Adrenal gland (tissue), 12 donors: ENCODE results near the gene HSD11B2. TPM values are rescaled to one million over a fixed set of nuclear protein-coding genes. Genes with fewer than 3 reads are reported as not detected.

Experiments
- DNase-seq, 7 donors: peaks; one replicate each; pipeline ENCODE4 v3.0.0-alpha.2; 2019 to 2020
- H3K27ac ChIP-seq, 5 donors: fragments of 200-600 bp; sonication (generic) in 4 of 5; 1 replicate in 3 of 5; 2 replicates in 2 of 5; pipeline versions ENCODE4 v1.5.1 to v1.8.0; 2016 to 2020; ENCODE audit warnings: mild to moderate bottlenecking in 1 of 5
- H3K27me3 ChIP-seq: fragments of 200-600 bp; 2 replicates; pipeline ENCODE4 v1.8.0; 2021
- H3K36me3 ChIP-seq, 2 donors: fragments of 200-600 bp; replicated peaks in 1 of 2; 1 replicate in 1 of 2; 2 replicates in 1 of 2; pipeline versions ENCODE4 v1.5.1 to v1.8.0; 2018 to 2022
- H3K4me1 ChIP-seq, 2 donors: fragments of 200-600 bp; replicated peaks in 1 of 2; 1 replicate in 1 of 2; 2 replicates in 1 of 2; pipeline versions ENCODE4 v1.5.1 to v1.8.0; 2018 to 2021
- H3K4me3 ChIP-seq, 4 donors: fragments of 200-600 bp; sonication (generic) in 3 of 4; one replicate each; pipeline ENCODE4 v1.5.1; 2016 to 2018
- H3K9me3 ChIP-seq, 3 donors: fragments of 200-600 bp; sonication (generic) in 1 of 3; replicated peaks in 1 of 3; 1 replicate in 2 of 3; 2 replicates in 1 of 3; pipeline versions ENCODE4 v1.5.1 to v1.8.0; 2016 to 2021
- POLR2A ChIP-seq, 2 donors: fragments of 450-650 bp; IDR thresholded peaks; one replicate each; pipeline ENCODE4 v1.6.1; 2017; ENCODE audit warnings: antibody characterized with exemption in 2 of 2, mild to moderate bottlenecking in 2 of 2, moderate library complexity in 1 of 2
- WGBS, 4 donors: extraction: QIAGEN DNeasy Blood & Tissue Kit in 2 of 4; methylation state at CpG; one replicate each; pipeline versions ENCODE4 v1.1.5 to v1.1.7; 2013 to 2017; 5-methylcytosine and 5-hydroxymethylcytosine counted together
- intact Hi-C, 2 donors: fragments of 100-400 bp; cut with DNase I; formaldehyde crosslinking; loops; one replicate each; pipeline versions ENCODE4 v1.14.1 to v1.15.0; 2022 to 2023
- polyA plus RNA-seq, 3 donors: library from polyadenylated mRNA; stranded (reverse); fragments of 200-250 nt in 2 of 3; fragments of 350-450 nt in 1 of 3; fragmentation: Illumina TruSeq in 1 of 3; extraction: RNeasy Lipid Tissue Mini Kit (QIAGEN cat#74804) in 1 of 3; gene quantifications; one replicate each; pipeline ENCODE4 v1.2.3, GENCODE V29; 2013 to 2014
- small RNA-seq, 2 donors: library from RNA; depleted of rRNA; stranded (forward); fragments of <200 nt; gene quantifications; one replicate each; pipeline ENCODE3, GENCODE V24; 2016
- total RNA-seq, 9 donors: library from RNA; depleted of rRNA in 4 of 9; stranded (reverse); fragments of >200 nt in 4 of 9; fragments of 120-200 nt in 1 of 9; fragmentation: NEBNext Ultra II Directional in 1 of 9; extraction: Animal tissue kit (Norgen Biotek cat#: 25700) in 1 of 9; gene quantifications; one replicate each; pipeline versions ENCODE4 v1.1.0 to v1.2.4, GENCODE V29; 2013 to 2023
- TF ChIP-seq, protein P1 (sequence below), 6 experiments: fragments of 450-650 bp in 4 of 6; fragments of 200-600 bp in 2 of 6; sonication (generic) in 1 of 6; IDR thresholded peaks; 1 replicate in 5 of 6; 2 replicates in 1 of 6; pipeline versions ENCODE4 v1.5.1 to v1.8.0; 2016 to 2021; ENCODE audit warnings: antibody characterized with exemption in 6 of 6, mild to moderate bottlenecking in 2 of 6, moderate library complexity in 1 of 6
- donor health status: healthy with polysubstance abuse.
- donor health status: Bipolar disorder and iron deficiency.
- donor health status: DM: yes; HTN: yes; CAD: no.
- donor health status: DM: no; HTN: no; CAD: no.
- donor health status: DM: no; HTN: no; CAD: no.
- donor health status: DM: yes; HTN: yes; CAD: no.

HSD11B2 gene
- total and polyA plus RNA-seq, 12 donors, result 0.69 to 12.3 (median 4.0) TPM

DNA sequence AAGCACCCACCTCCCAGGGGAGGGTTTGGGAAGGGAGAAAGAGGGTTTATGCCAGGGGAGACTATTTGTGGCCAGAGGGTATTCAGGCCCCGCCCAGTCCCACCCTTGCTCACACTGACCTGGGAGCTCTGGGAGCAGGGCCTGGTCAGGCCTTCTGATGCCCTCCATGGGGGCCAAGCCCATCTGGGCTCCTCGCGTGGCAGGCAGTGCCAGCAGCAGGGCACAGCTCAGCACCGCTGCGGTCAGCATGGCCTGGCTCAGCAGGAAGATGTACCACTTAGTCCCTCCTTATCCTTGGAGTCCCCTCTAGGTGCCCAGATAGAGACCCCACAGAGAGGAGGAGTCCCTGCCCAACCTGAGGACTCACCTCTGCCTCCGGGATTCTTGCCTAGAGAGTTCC is 52.2 kb downstream of the HSD11B2 start, which contains the start of gene AGRP:
TSS of gene AGRP (minus strand) at position 398 of the 400 bp plus-strand sequence. CDS start at position 249, 149 bp downstream.
- peaks cover 0 to 8% of the 10 kb centered on the region in 2 donors for H3K36me3 ChIP-seq
- DNase-seq, result no peak
- intact Hi-C loops, result loop anchor here in 1 of 2 donors (5.0 kb wide), 1 partner anchor 34 kb away; no protein-coding TSS in a partner anchor
- H3K4me3 ChIP-seq, result peak within 1 kb of the TSS in 1 of 4 donors; percentile 19
- peaks cover 32 to 53% of the 10 kb centered on the region in 2 donors for H3K4me1 ChIP-seq
- H3K9me3 ChIP-seq, result no peaks in the 10 kb centered on the region
- H3K27me3 ChIP-seq, result no peaks in the 10 kb centered on the region
- peak within 1 kb of the TSS; percentile 15 to 99 (median 69) for H3K27ac ChIP-seq
- WGBS, 4 donors, result 60 to 86% (median 73%) methylated on average over 1 to 6 of the region's 6 CpGs
- TF ChIP-seq, protein P1, sequence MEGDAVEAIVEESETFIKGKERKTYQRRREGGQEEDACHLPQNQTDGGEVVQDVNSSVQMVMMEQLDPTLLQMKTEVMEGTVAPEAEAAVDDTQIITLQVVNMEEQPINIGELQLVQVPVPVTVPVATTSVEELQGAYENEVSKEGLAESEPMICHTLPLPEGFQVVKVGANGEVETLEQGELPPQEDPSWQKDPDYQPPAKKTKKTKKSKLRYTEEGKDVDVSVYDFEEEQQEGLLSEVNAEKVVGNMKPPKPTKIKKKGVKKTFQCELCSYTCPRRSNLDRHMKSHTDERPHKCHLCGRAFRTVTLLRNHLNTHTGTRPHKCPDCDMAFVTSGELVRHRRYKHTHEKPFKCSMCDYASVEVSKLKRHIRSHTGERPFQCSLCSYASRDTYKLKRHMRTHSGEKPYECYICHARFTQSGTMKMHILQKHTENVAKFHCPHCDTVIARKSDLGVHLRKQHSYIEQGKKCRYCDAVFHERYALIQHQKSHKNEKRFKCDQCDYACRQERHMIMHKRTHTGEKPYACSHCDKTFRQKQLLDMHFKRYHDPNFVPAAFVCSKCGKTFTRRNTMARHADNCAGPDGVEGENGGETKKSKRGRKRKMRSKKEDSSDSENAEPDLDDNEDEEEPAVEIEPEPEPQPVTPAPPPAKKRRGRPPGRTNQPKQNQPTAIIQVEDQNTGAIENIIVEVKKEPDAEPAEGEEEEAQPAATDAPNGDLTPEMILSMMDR (IDR thresholded peaks at IDR 0.05), result no peak
- no peak for TF ChIP-seq POLR2A (IDR thresholded peaks at IDR 0.05)

DNA sequence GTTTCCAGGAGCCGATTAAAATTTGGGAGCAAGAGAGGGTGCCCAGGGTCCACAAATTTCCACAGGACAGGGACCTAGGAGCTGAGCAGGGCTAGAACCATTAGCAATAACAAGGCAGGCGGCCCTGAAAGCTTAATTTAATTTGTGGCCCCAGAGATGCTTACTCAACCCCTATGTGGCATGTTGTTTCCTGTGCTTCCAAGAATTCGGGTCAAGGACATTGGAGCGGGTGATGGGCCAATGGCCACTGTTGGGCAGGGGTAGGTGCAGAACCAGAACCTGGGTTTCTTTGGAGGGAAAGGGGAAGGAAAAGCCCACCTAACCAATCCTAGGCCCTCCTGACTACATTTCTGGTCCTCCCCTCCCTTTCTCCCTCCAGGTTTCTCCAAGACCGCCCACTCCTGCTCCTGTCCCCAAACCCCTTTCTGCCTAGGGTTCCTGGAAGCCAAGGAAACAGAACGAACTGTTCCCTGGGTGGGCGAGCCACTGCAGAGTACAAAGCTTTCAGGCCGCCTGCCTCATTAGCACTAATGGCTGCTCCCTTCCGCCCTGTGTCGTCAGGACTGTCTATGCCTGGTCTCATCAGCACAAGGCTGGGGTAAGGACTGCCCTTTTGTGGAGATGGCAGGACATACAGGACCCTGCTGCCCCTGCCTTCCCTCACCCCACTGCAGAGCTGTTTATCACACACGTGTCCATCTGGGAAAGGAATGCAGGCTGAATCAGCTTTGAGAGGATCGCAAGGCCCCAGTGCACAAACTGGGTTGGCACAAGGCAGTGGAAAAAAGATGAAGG is 53.0 kb downstream of the HSD11B2 start:
- intact Hi-C loops, result loop anchor here in 1 of 2 donors (5.0 kb wide), 1 partner anchor 33 kb away; no protein-coding TSS in a partner anchor
- H3K27ac ChIP-seq, result peak overlapping the region; percentile 15 to 99 (median 57)

DNA sequence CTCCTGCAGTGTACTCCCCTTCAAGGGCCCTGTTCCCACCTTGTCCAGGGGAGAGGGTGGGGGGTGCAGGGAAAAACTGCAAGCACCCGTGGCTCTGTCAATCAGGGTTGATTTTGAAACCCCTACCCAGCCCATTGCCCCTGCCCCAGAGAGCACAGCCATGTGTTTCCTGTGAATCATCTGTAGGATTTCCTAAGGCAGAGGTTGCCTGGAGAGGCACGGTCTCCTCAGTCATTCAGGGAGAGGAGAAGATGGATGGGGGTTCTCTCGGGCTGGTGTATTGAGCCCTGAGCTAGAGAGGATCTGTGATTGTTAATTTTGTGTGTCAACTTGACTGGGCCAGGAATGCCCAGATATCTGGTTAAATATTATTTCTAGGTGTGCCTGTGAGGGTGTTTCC is 55.9 kb downstream of the HSD11B2 start:
- intact Hi-C loops, result no loop called here
- Histone ChIP-seq H3K27me3 (no peaks in the 10 kb centered on the region), H3K27ac (peak overlapping the region in 1 of 5 donors; percentile 29), H3K36me3 (peaks cover 0 to 8% of the 10 kb centered on the region in 2 donors), H3K4me3 (no peak overlapping the region), H3K9me3 (no peaks in the 10 kb centered on the region), H3K4me1 (peaks cover 32 to 58% of the 10 kb centered on the region in 2 donors)
- no peak for DNase-seq
- WGBS, 4 donors, result 59 to 65% (median 61%) methylated on average over 2 to 3 of the region's 3 CpGs
- TF ChIP-seq POLR2A (IDR thresholded peaks at IDR 0.05), result no peak
- TF ChIP-seq, protein P1 (IDR thresholded peaks at IDR 0.05), result no peak

More for the DNA sequence above, 53.0 kb downstream of the HSD11B2 start:
- Histone ChIP-seq H3K4me3 (no peak overlapping the region), H3K4me1 (peaks cover 37 to 54% of the 10 kb centered on the region in 2 donors), H3K36me3 (peaks cover 0 to 8% of the 10 kb centered on the region in 2 donors), H3K9me3 (no peaks in the 10 kb centered on the region), H3K27me3 (no peaks in the 10 kb centered on the region)
- TF ChIP-seq POLR2A (IDR thresholded peaks at IDR 0.05), result no peak
- TF ChIP-seq, protein P1 (IDR thresholded peaks at IDR 0.05), result no peak
- peak in 6 of 7 donors; percentile 52 to 77 (median 58) for DNase-seq
- 45 to 64% (median 63%) methylated on average over 7 to 12 of the region's 12 CpGs for WGBS, 4 donors

Small RNA genes lying within 50 kb of the gene (small RNA-seq; reads per million reads assigned to genes)
- 0 reads per million in 2 donors for gene RNU1-123P

Other genes with a start within 250 kb of the HSD11B2 start
- gene MATCAP1, start 247.2 kb upstream of the HSD11B2 start, total RNA-seq, result 100 to 1,000 TPM in 1 of 9 donors, 10 to 100 TPM in 8; 16.5 to 107 (median 47.9) TPM
- 100 to 1,000 TPM in 2 of 3 donors, 10 to 100 TPM in 1; 12.6 to 237 (median 112) TPM for gene MATCAP1, start 247.2 kb upstream of the HSD11B2 start, polyA plus RNA-seq
- 10 to 100 TPM in 5 of 9 donors, 1 to 10 TPM in 4; 3.2 to 27.2 (median 11.1) TPM for gene EXOC3L1, start 241.0 kb upstream of the HSD11B2 start, total RNA-seq
- 10 to 100 TPM in 2 of 3 donors, under 1 TPM in 1; 0.71 to 26.7 (median 19.9) TPM for gene EXOC3L1, start 241.0 kb upstream of the HSD11B2 start, polyA plus RNA-seq
- gene E2F4, start 239.0 kb upstream of the HSD11B2 start, total RNA-seq, result 100 to 1,000 TPM in 1 of 9 donors, 10 to 100 TPM in 8; 47.7 to 122 (median 60.9) TPM
- gene E2F4, start 239.0 kb upstream of the HSD11B2 start, polyA plus RNA-seq, result 10 to 100 TPM; 44.4 to 81.0 (median 77.3) TPM
- gene ELMO3, start 232.0 kb upstream of the HSD11B2 start, total RNA-seq, result 1 to 10 TPM in 7 of 9 donors, under 1 TPM in 2; 0.61 to 5.4 (median 1.6) TPM
- 1 to 10 TPM in 2 of 3 donors, under 1 TPM in 1; 0.18 to 7.0 (median 4.6) TPM for gene ELMO3, start 232.0 kb upstream of the HSD11B2 start, polyA plus RNA-seq
- 10 to 100 TPM; 52.1 to 95.1 (median 68.7) TPM for gene TMEM208, start 204.0 kb upstream of the HSD11B2 start, total RNA-seq
- 100 to 1,000 TPM in 2 of 3 donors, 10 to 100 TPM in 1; 75.3 to 289 (median 209) TPM for gene TMEM208, start 204.0 kb upstream of the HSD11B2 start, polyA plus RNA-seq
- gene FHOD1, start 183.6 kb upstream of the HSD11B2 start, total RNA-seq, result 10 to 100 TPM; 17.3 to 86.3 (median 43.3) TPM
- 100 to 1,000 TPM in 1 of 3 donors, 10 to 100 TPM in 2; 16.6 to 148 (median 96.4) TPM for gene FHOD1, start 183.6 kb upstream of the HSD11B2 start, polyA plus RNA-seq
- 1 to 10 TPM in 3 of 9 donors, under 1 TPM in 5, not detected in 1; 0.09 to 2.1 (median 0.62) TPM for gene SLC9A5, start 182.1 kb upstream of the HSD11B2 start, total RNA-seq
- 1 to 10 TPM in 2 of 3 donors, under 1 TPM in 1; 0.20 to 2.8 (median 2.7) TPM for gene SLC9A5, start 182.1 kb upstream of the HSD11B2 start, polyA plus RNA-seq
- 10 to 100 TPM in 5 of 9 donors, 1 to 10 TPM in 4; 4.1 to 25.7 (median 10.1) TPM for gene PLEKHG4, start 151.6 kb upstream of the HSD11B2 start, total RNA-seq
- gene PLEKHG4, start 151.6 kb upstream of the HSD11B2 start, polyA plus RNA-seq, result 10 to 100 TPM in 2 of 3 donors, 1 to 10 TPM in 1; 4.5 to 48.7 (median 27.5) TPM
- 1 to 10 TPM in 1 of 9 donors, under 1 TPM in 1, not detected in 7; 0.04 to 3.2 TPM for gene KCTD19, start 104.4 kb upstream of the HSD11B2 start, total RNA-seq
- under 1 TPM; 0.07 to 0.80 (median 0.18) TPM for gene KCTD19, start 104.4 kb upstream of the HSD11B2 start, polyA plus RNA-seq
- gene LRRC36, start 104.3 kb upstream of the HSD11B2 start, total RNA-seq, result 1 to 10 TPM in 1 of 9 donors, under 1 TPM in 3, not detected in 5; 0.15 to 4.7 (median 0.52) TPM
- 1 to 10 TPM in 1 of 3 donors, under 1 TPM in 2; 0.24 to 1.9 (median 0.61) TPM for gene LRRC36, start 104.3 kb upstream of the HSD11B2 start, polyA plus RNA-seq
- 10 to 100 TPM in 1 of 9 donors, 1 to 10 TPM in 7, not detected in 1; 1.1 to 12.8 (median 3.4) TPM for gene TPPP3, start 37.6 kb upstream of the HSD11B2 start, total RNA-seq
- gene TPPP3, start 37.6 kb upstream of the HSD11B2 start, polyA plus RNA-seq, result 10 to 100 TPM in 2 of 3 donors, 1 to 10 TPM in 1; 9.4 to 22.7 (median 16.6) TPM
- 10 to 100 TPM in 8 of 9 donors, 1 to 10 TPM in 1; 4.2 to 30.0 (median 13.6) TPM for gene ZDHHC1, start 14.6 kb upstream of the HSD11B2 start, total RNA-seq
- gene ZDHHC1, start 14.6 kb upstream of the HSD11B2 start, polyA plus RNA-seq, result 1 to 10 TPM; 1.3 to 8.5 (median 7.9) TPM
- 100 to 1,000 TPM; 114 to 244 (median 167) TPM for gene ATP6V0D1, start 50.0 kb downstream of the HSD11B2 start, total RNA-seq
- 100 to 1,000 TPM in 1 of 3 donors, 10 to 100 TPM in 2; 24.1 to 186 (median 31.9) TPM for gene ATP6V0D1, start 50.0 kb downstream of the HSD11B2 start, polyA plus RNA-seq
- gene AGRP, start 52.4 kb downstream of the HSD11B2 start, total RNA-seq, result 10 to 100 TPM in 4 of 9 donors, 1 to 10 TPM in 5; 3.1 to 98.1 (median 8.0) TPM
- 10 to 100 TPM in 2 of 3 donors, 1 to 10 TPM in 1; 2.9 to 56.7 (median 52.0) TPM for gene AGRP, start 52.4 kb downstream of the HSD11B2 start, polyA plus RNA-seq
- 100 to 1,000 TPM in 1 of 9 donors, 10 to 100 TPM in 7, 1 to 10 TPM in 1; 8.1 to 168 (median 58.8) TPM for gene RIPOR1, start 97.7 kb downstream of the HSD11B2 start, total RNA-seq
- gene RIPOR1, start 97.7 kb downstream of the HSD11B2 start, polyA plus RNA-seq, result 10 to 100 TPM; 19.6 to 83.5 (median 56.6) TPM
- 10 to 100 TPM; 24.8 to 53.5 (median 30.7) TPM for gene CTCF, start 131.4 kb downstream of the HSD11B2 start, total RNA-seq
- 10 to 100 TPM; 18.4 to 34.6 (median 27.4) TPM for gene CTCF, start 131.4 kb downstream of the HSD11B2 start, polyA plus RNA-seq
- 1 to 10 TPM in 5 of 9 donors, under 1 TPM in 4; 0.24 to 2.5 (median 1.0) TPM for gene CARMIL2, start 214.0 kb downstream of the HSD11B2 start, total RNA-seq
- 10 to 100 TPM in 1 of 3 donors, 1 to 10 TPM in 1, under 1 TPM in 1; 0.35 to 18.5 (median 4.1) TPM for gene CARMIL2, start 214.0 kb downstream of the HSD11B2 start, polyA plus RNA-seq
- 10 to 100 TPM in 8 of 9 donors, 1 to 10 TPM in 1; 9.2 to 47.0 (median 18.7) TPM for gene ACD, start 229.1 kb downstream of the HSD11B2 start, total RNA-seq
- 10 to 100 TPM in 2 of 3 donors, 1 to 10 TPM in 1; 7.3 to 26.5 (median 24.3) TPM for gene ACD, start 229.1 kb downstream of the HSD11B2 start, polyA plus RNA-seq
- gene PARD6A, start 229.8 kb downstream of the HSD11B2 start, total RNA-seq, result 10 to 100 TPM in 4 of 9 donors, 1 to 10 TPM in 5; 1.9 to 49.1 (median 9.3) TPM
- gene PARD6A, start 229.8 kb downstream of the HSD11B2 start, polyA plus RNA-seq, result 1 to 10 TPM; 1.5 to 9.3 (median 6.7) TPM
- gene ENKD1, start 235.6 kb downstream of the HSD11B2 start, total RNA-seq, result 10 to 100 TPM in 8 of 9 donors, 1 to 10 TPM in 1; 8.8 to 69.8 (median 18.1) TPM
- 100 to 1,000 TPM in 1 of 3 donors, 10 to 100 TPM in 1, 1 to 10 TPM in 1; 3.0 to 113 (median 72.5) TPM for gene ENKD1, start 235.6 kb downstream of the HSD11B2 start, polyA plus RNA-seq
- 10 to 100 TPM in 4 of 9 donors, 1 to 10 TPM in 5; 4.1 to 17.9 (median 7.8) TPM for gene C16orf86, start 235.7 kb downstream of the HSD11B2 start, total RNA-seq
- gene C16orf86, start 235.7 kb downstream of the HSD11B2 start, polyA plus RNA-seq, result 10 to 100 TPM in 1 of 3 donors, 1 to 10 TPM in 1, under 1 TPM in 1; 0.57 to 14.4 (median 8.2) TPM